NCI-H82 treated with DMSO at 0.1 percent for 48 hours (cell line): ENCODE measurements around the gene CAPRIN2.

Source experiments
- DNase-seq: peaks from one replicate; lab custom pipeline; 2025; ENCODE audit not compliant: unreplicated experiment; lab: John Stamatoyannopoulos, UW

Gene CAPRIN2

DNA sequence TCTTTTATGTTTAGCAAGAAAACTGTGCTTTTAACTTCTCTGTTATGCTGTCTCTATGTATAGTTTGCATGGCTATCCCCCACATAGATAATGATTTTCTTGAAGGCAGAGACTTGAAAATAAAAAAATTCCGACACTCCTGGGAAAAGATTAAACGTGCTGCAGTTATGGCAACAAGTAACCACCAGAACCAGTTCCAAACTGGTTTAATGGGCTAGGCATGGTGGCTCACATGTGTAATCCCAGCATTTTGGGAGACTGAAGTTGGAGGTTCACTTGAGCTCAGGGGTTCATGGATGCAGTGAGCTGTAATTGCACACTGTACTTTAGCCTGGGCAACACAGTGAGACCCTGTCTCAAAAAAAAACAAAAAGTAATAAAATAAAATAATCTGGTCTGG is 15.1 kb upstream of the CAPRIN2 start:
- no peak for DNase-seq

DNA sequence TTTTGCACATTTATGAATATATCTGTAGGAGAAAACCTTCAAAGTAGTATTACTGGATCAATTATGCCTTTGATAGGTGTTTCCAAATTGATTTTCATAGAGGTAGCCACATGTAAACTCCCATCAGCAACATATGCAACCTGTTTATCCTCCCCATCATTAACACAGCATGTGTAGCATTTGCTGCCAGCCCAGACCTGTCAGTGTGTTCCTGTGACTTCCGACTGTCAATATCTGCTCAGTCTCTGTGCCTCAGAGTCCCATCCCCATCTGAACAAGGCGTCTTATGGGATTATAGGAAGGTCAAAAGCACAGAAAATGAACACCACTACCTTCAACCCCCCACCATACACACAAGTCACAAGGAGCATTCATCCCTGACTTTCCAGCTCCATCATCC is 9.5 kb upstream of the CAPRIN2 start:
- DNase-seq, result no peak

DNA sequence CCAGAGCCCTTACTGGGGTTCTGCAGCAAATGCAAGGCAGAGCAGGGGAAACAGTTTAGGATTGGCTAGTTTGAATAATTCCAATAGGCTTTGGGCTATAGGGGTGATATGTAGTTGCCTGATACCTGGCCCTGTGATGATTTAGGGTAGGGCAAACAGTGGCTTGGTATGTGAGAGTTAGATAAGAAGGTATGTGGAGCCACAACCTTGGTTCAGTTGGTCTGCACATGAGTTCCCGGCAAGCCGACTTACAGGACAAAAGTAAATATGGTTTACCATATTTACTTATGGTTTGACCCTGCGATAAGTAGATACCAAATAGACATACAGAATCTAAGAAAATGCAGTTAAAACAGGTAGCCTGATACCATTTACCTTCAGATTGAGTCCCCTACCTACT is 8.3 kb upstream of the CAPRIN2 start:
- no peak for DNase-seq

DNA sequence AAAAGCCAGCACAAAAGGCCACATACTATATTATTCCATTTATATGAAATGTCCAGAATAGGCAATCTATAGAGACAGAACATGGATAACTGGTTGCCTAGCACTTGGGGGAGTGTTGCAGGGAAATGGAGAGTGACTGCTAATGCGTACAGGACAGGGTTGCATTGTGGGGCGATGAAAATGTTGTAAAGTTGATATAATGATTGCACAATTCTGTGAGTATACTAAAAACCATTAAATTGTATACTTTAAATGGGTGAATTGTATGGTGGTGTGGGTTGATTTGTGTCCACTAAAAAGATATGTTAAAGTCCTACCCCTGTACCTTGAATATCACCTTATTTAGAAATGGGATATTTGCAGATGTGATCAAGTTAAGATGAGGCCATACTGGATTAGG is 7.0 kb upstream of the CAPRIN2 start:
- DNase-seq, result no peak

DNA sequence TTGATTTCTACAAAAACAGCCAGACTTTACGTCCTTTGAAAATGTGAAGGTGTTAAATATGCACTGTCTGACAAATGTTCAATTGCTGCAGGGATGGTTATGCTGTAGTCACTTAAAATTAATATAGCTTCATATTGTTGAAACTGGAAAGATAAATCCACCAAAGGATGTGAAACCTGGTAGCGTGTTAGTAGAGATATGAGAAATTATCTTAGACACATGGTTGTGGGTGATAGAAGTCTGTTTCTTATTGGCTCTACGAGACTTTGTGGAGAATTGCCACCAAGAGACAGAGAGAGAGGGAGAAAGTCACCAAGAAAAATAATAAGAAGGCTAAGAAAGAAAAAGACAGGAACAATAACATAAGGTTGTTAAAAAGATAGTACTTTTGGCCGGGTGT is 2.6 kb upstream of the CAPRIN2 start:
- DNase-seq, result no peak

DNA sequence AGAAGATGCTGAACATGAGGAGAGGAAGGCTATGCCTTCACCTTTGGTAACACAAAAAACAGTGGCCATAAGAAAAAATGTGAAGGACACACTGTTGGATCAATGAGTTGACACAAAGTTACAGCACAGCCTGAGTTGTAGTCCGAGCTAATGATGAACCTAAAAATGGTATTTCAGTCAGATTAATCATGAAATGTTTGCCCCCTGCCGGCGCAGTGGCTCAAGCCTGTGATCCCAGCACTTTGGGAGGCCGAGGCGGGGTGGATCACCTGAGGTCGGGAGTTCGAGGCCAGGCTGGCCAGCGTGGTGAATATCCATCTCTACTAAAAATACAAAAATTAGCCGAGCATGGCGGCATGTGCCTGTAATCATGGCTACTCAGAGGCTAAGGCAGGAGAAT is 1.3 kb upstream of the CAPRIN2 start:
- DNase-seq, result no peak

DNA sequence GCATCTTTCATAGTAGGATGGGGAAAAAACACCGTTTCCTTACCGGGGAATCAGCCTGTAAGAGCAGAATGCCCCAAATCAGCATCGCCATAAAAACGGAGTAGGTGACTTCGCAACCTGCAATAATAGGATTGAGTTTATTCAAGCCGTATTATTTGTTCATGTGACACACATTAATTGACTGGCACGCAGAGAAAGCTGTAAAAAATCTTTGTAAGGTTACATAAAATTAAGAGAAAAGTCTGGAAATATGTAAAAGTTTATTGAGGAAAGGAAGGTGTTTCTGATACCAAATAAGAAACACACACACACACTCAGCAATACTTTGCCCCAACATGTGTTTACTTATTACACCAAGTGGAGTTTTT is 628 bp upstream of the CAPRIN2 start:
- no peak for DNase-seq

DNA sequence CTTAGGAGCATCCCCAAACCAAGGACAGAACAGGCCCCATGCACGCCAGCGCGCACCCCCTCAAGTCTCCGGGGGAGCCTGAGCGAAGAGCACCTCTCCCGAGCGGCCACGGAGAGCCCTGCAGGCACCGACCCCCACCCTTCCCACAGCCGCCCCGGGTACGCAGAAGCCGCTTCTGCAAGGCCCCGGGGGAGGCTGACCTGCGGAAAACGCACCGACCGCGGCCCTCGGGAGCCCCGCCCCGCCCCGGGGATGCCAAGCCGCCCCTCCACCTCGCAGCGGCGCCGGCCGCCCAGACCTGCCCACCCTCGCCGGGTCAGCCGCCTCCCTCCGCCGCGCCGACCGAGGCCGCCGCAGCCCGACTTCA is 385 bp downstream of the CAPRIN2 start:
- DNase-seq, result no peak

DNA sequence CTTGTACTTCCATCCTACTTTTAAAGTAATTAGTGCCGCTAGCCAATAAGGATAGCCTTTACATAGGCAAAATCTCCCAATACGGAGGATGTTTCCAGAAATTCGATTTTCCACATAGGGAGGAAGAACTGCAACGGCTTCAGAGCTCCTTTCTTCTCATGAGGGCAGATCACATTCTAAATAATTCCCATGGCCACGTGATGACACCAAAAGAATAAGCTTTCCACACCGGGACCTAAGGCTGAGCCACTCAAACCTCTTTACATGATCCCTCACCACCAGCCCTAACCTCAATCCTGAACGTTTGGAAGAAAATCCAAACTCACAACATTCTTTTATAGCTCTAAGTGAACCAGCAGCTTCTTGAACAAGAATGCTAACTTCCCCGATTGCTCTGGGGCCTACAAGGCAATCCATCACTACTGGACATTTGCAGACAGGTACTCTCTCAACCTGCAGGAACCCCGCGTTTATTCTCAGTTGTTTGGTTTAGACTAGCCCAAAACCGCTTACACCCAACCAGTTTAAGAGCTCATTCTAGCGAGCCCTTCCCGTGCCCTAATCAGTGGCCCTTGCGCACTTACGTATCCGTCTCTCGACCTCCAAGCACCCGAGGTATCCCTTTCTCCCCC is 884 bp downstream of the CAPRIN2 start:
- peak; percentile 31 for DNase-seq

DNA sequence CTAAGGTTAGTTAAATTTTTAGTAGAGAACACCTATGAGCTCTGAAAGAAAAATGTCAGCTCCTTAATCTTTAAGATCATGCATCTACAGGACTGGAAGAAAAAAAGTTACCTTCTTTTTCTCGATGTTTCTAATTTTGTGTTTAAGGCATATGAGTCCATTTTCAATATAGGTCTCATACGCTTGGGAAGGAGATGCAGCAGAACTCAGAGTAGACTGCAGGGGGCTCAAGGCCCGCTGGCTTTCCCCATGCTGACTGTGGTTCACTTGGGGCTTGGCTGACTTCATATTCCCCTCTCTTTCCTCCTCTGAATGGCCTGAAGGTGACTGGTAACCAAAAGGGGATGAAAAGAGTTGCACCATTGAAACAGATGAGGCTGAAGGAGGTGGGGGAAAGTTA is 1.5 kb downstream of the CAPRIN2 start:
- no peak for DNase-seq

DNA sequence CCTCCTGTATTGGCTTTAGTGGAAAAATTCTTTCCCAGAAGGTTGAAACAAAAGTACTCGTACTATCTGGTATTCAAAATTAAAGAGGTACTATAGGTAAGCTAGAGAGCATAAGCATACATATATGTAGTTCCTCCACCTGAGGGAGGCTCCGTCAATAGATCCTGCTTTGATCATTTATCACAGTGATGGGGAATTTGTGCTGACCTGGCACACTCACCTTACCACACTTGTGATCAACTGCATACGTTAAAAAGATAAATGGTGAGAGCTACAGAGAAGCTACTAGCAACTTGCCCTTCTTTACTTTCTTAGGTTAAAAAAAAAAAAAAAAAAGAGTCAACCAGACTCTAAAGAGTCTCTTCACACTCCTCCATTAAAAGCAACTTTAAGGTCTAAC is 2.5 kb downstream of the CAPRIN2 start:
- DNase-seq, result no peak

DNA sequence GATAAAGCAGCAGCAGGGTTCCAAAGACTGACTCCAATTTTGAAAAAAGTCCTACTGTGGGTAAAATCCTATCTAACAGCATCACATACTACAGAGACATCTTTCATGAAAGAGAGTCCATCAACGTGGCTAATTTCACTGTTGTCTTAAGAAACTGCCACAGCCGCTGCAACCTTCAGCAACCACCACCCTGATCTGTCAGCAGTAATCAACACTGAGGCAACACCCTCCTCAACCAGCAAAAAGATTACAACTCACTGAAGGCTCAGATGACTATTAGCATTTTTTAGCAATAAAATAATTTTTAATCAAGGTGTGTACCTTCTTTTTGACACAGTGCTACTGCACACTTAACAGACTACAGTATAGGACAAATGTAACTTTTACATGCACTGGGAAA is 6.6 kb downstream of the CAPRIN2 start:
- DNase-seq, result no peak

DNA sequence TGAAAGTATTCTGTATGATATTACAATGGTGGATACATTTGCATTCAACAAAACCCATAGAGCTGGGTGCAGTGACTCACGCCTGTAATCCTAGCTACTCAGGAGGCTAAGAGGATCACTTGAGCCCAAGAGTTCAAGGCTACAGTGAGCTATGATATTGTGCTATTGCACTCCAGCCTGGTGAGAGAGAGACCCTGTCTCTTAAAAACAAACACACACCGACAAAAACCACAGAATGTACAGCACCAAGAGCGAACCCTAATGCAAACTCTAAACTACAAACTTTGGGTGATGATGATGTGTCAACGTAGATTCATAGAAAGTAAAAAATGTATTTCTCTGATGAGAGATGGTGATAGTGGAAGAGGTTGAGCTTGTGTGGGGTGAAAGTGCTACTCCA is 8.6 kb downstream of the CAPRIN2 start:
- no peak for DNase-seq

DNA sequence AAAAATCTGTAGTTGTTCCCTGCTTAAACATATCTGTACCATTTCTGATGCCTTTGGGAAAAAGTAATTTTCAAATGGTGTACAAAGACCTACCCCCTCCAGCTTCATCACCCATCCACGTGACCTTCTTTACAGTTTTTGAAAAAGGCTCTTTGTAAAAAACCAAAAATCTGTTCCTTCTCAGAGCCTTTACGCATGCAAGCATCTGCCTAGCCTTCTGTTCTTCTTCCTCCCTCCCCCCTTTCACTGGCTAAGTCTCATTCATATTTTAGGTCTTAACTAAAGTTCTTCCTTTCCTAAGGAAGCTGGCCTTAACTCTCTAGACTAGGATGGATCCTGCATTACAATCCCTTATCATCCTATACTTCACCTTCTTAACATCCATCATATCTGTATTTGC is 10.4 kb downstream of the CAPRIN2 start:
- DNase-seq, result no peak

DNA sequence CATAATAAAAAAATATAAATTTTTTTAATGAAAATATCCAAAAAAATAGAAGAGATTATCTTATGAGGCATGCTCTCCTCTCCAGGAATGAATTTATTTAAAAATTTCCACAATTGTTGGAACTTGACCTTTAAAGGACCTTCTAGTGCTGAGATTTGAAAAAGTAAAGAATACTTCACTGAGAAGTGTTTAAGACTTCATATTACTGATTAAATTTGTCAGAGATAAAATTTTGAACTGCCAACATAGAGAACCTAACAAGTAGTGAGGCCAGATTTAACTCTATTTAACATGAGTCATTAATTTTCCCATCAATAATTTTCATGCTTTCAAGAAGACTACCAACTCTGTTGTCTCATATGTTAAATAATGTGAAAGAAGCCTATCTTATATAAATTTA is 14.5 kb downstream of the CAPRIN2 start:
- no peak for DNase-seq

DNA sequence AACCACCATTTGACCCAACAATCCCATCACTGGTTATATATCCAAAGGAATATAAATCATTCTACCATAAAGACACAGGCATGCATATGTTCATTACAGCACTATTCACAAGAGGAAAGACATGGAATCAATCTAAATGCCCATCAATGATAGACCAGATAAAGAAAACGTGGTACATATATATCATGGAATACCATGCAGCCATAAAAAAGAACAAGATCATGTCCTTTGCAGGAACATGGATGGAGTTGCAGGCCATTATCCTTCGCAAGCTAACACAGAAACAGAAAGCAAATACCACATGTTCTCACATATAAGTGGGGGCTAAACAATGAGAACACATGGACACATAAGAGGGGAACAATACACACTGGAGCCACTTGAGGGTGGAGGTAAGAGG is 15.7 kb downstream of the CAPRIN2 start:
- no peak for DNase-seq

DNA sequence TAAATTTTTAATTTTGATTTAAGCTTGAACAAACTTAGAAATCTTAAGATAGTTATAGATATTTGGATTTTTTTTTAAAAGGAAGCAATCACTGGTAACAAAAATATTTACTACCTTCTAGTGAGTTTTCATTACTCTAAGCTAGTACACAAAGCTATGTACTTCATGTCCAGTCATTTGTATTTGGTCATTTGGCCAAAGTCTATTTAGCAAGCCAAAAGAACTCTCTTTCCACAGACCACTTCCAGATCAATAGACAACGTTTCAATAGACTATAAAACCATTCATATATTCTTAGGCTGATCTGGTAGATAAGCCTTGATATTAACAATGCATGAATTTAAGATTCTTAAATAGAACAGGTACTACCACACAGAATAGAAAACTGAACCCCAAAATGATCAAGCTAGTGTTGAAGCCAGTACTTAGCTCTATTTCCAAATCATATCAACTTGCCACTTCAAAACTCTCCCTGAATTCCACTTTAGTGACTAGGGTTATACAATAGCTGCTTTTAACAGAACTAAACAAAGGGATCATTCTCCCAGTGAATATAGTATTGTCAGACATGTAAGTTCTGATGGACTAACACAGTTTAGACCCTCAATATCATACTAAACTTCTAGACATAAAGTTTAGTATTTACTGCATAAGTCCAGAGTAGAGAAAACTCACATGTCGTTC is 21.7 kb downstream of the CAPRIN2 start:
- DNase-seq, result no peak

DNA sequence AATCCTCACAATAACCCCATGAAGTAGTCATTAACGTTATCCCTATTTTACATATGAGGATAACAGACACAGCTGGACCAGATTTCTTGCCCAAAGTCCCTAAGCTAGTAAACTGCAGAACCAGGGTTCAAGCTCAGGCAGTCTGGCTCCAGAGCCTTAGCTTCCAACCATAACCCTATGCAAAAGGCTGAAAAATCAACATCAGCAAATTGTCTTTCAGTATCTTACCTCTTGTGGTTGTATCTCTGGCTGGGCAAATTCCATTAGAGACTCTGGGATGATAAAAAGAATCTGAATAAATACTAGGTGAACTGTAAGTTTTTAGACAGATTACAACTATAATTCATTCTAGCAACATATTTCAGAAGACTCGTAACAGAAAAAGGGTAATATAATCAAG is 24.7 kb downstream of the CAPRIN2 start:
- no peak for DNase-seq

DNA sequence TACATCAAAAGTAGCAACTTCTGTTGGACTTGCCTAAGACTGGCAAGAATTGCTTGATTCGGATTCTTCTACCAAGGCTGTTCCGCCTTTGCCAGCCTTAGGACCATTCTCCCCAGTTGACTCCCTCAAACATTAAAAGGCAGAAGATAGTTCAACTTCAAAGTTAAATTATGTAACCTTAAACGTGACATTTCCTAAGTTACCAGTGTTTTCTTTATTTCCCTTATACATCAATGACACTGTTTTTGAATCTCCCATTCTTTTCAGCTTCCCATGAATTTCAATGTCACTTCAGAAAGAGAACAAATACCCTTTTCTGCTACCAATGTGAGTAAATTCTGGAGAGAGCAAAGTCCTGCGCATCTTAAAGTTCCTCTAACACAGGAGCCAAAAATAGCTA is 25.2 kb downstream of the CAPRIN2 start:
- DNase-seq, result no peak

DNA sequence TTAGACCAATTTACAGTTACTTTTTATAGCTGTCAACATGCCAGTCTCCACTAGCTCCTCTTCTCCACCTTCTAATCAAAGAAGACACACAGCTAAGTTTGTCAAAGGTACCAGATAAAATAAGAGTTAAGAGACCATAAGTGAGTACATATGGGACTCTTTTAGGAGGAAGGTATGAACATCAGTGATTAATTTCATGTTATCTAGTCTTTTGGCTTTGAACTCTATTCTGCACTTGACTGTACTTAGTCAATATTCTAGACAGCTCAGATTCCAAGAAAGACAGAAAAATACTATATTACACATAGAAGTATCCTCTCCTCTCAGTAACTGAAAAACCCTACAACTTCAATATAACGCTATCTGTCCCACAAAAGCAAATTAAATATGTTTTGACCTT is 28.1 kb downstream of the CAPRIN2 start:
- DNase-seq, result no peak

DNA sequence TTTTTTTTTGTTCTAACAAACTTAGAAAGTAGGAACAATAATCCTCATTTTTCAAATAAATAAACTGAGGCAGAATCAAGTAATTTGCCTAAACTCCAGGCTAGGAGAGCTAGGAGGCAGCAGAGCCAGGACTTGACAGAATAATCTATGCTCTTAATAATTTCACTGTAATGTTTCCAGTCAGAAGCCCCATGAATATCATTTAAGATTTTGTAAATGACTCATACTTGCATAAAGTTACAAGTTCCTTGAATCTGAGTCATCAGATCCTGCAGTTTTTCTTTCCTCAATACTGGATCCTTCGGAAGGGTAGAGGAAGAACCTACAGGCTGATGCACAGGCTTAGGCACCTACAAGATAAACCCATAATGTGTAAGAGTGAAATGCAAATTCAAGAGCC is 29.0 kb downstream of the CAPRIN2 start:
- DNase-seq, result no peak

DNA sequence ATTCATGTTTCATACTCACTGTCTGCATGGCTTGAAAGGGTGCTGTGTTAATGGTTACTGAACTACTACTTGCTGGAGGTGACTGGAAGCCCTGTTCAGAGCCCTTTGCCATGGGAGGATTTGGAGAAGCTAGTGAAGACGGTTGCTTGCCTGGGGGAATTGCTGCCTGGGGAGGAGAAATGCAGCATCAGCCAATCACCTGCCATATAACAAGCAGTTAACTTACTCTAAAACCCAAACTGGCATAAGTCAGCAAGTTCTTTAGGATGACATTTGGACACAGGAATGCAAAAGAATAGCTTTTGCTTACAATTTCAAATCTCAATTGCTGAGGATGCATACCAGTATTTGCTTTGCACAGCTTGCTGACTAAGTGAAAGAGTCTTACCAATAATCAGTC is 35.7 kb downstream of the CAPRIN2 start:
- DNase-seq, result no peak

DNA sequence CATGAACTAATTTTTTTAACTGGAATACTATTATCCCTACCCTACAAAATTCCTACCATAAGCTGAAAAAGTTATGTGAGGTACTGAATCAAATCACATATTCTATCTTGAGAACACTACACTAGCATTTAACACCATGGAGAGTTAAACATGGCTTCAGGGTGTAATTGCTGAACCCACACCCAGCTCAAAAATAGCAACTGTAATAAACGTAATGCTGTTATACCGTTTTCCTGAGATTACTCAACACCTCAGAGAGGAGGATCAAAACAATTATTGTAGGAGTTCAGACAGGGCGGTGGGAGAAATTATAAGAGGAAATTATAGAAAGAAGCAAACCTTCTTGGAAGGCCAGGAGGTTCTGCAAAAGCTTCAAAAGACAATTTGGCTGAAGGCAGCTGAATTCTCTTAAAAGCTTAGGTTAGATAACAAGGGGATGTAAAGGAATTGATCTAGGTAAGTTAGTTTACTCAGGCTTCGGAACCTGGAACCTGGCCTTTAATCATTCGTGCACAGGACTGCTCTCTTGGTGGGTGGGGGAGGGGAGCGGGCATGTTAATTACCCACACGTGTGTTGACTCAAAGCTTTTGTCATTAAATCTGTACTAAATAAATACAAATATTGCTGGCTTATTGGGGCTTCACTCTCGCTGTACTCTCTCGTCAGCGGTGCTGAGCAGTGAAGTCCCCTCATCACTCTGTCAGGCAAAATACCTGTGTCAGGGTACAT is 47.0 kb downstream of the CAPRIN2 start:
- no peak for DNase-seq
